ENCODE measurements around the gene TCF4.

Gene TCF4

GRCh38 chr18:55422456-55423180 lies 165.4 kb downstream of the TCF4 start:
- Histone ChIP-seq H3K9me3 (ENCODE audit: control insufficient read depth, insufficient read depth, low read depth, low read length) (no peaks in the 10 kb centered on the region), H3K36me3 (ENCODE audit: control insufficient read depth in 2 of 2, insufficient read depth in 1 of 2, low read length in 2 of 2) (no peaks in the 10 kb centered on the region), H3K4me1 (ENCODE audit: control insufficient read depth, insufficient read depth, low read length) (peaks cover 18% of the 10 kb centered on the region; the same call in 1 of the 2 replicates), H3K27ac (ENCODE audit: extremely low read depth, low read depth, low read length) (no peak overlapping the region), H3K4me3 (ENCODE audit: low read depth, low read length) (no peak overlapping the region)
- no peak for TF ChIP-seq ZBTB17 (tag by site-specific recombination; IDR thresholded peaks at IDR 0.05)
- TF ChIP-seq ZNF843 (tag by site-specific recombination; IDR thresholded peaks at IDR 0.05), result no peak
- TF ChIP-seq, protein P1, sequence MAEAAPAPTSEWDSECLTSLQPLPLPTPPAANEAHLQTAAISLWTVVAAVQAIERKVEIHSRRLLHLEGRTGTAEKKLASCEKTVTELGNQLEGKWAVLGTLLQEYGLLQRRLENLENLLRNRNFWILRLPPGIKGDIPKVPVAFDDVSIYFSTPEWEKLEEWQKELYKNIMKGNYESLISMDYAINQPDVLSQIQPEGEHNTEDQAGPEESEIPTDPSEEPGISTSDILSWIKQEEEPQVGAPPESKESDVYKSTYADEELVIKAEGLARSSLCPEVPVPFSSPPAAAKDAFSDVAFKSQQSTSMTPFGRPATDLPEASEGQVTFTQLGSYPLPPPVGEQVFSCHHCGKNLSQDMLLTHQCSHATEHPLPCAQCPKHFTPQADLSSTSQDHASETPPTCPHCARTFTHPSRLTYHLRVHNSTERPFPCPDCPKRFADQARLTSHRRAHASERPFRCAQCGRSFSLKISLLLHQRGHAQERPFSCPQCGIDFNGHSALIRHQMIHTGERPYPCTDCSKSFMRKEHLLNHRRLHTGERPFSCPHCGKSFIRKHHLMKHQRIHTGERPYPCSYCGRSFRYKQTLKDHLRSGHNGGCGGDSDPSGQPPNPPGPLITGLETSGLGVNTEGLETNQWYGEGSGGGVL (tag by site-specific recombination; IDR thresholded peaks at IDR 0.05), result no peak
- TF ChIP-seq GLIS1 (tag by site-specific recombination; IDR thresholded peaks at IDR 0.05), result no peak
- TF ChIP-seq ZNF549 (tag by site-specific recombination; IDR thresholded peaks at IDR 0.05), result no peak
- no peak for TF ChIP-seq HOXC10 (CRISPR knock-in tag; IDR thresholded peaks at IDR 0.05)
- TF ChIP-seq, protein P2, sequence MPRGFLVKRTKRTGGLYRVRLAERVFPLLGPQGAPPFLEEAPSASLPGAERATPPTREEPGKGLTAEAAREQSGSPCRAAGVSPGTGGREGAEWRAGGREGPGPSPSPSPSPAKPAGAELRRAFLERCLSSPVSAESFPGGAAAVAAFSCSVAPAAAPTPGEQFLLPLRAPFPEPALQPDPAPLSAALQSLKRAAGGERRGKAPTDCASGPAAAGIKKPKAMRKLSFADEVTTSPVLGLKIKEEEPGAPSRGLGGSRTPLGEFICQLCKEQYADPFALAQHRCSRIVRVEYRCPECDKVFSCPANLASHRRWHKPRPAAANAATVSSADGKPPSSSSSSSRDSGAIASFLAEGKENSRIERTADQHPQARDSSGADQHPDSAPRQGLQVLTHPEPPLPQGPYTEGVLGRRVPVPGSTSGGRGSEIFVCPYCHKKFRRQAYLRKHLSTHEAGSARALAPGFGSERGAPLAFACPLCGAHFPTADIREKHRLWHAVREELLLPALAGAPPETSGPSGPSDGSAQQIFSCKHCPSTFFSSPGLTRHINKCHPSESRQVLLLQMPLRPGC (tag by site-specific recombination; IDR thresholded peaks at IDR 0.05), result no peak
- TF ChIP-seq, protein P3, sequence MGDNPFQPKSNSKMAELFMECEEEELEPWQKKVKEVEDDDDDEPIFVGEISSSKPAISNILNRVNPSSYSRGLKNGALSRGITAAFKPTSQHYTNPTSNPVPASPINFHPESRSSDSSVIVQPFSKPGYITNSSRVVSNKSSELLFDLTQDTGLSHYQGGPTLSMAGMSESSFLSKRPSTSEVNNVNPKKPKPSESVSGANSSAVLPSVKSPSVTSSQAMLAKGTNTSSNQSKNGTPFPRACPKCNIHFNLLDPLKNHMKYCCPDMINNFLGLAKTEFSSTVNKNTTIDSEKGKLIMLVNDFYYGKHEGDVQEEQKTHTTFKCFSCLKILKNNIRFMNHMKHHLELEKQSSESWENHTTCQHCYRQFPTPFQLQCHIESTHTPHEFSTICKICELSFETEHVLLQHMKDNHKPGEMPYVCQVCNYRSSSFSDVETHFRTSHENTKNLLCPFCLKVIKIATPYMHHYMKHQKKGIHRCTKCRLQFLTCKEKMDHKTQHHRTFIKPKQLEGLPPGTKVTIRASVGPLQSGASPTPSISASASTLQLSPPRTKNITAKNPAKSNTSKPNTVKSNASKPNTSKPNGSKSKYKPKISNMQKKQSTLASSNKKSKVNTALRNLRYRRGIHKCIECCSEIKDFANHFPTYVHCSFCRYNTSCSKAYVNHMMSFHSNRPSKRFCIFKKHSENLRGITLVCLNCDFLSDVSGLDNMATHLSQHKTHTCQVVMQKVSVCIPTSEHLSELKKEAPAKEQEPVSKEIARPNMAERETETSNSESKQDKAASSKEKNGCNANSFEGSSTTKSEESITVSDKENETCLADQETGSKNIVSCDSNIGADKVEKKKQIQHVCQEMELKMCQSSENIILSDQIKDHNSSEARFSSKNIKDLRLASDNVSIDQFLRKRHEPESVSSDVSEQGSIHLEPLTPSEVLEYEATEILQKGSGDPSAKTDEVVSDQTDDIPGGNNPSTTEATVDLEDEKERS (tag by site-specific recombination; IDR thresholded peaks at IDR 0.05), result no peak
- no peak for TF ChIP-seq BCL11B (tag by site-specific recombination; IDR thresholded peaks at IDR 0.05; ENCODE audit: low read depth)
- no peak for TF ChIP-seq ZNF26 (tag by site-specific recombination; IDR thresholded peaks at IDR 0.05)
- TF ChIP-seq ZNF248 (tag by site-specific recombination; IDR thresholded peaks at IDR 0.05), result no peak
- no peak for TF ChIP-seq ZNF133 (tag by site-specific recombination; IDR thresholded peaks at IDR 0.05)
- TF ChIP-seq ZNF513 (tag by site-specific recombination; IDR thresholded peaks at IDR 0.05), result no peak
- POLR2A ChIA-PET, result no interaction called here
- CTCF ChIA-PET, result no interaction called here
